Neural cell (in vitro differentiated cells): ENCODE measurements around the gene PRKD1. TPM values are rescaled to one million over a fixed set of nuclear protein-coding genes. Genes with fewer than 3 reads are reported as not detected.

Experiments
- H2AFZ ChIP-seq: fragments of 200-600, 300-800 bp; sonication (generic), shearing (Covaris generic); 2 replicates; pipeline ENCODE4 v1.6.0; 2014; ENCODE audit warnings: low read depth, mild to moderate bottlenecking, antibody characterized with exemption, low read length, moderate library complexity
- H3F3A ChIP-seq: fragments of 200-600 bp; shearing (Covaris generic); 2 replicates; pipeline ENCODE4 v1.6.1; 2016; ENCODE audit warnings: mild to moderate bottlenecking, moderate library complexity, mixed read lengths, antibody characterized with exemption, low read length; ENCODE audit not compliant: insufficient read depth, poor library complexity, severe bottlenecking
- H3K27ac ChIP-seq: fragments of 200-600, 300-800 bp; sonication (generic), shearing (Covaris generic); 2 replicates; pipeline ENCODE4 v1.5.1; 2014; ENCODE audit warnings: mild to moderate bottlenecking, low read length, moderate library complexity
- H3K27me3 ChIP-seq: fragments of 300-800, 200-600 bp; sonication (generic), shearing (Covaris generic); 2 replicates; pipeline ENCODE4 v1.6.0; 2014; ENCODE audit warnings: mild to moderate bottlenecking, low read depth, low read length, moderate library complexity; ENCODE audit not compliant: insufficient read depth
- H3K36me3 ChIP-seq: fragments of 300-800, 200-600 bp; sonication (generic), shearing (Covaris generic); 2 replicates; pipeline ENCODE4 v1.5.1; 2014; ENCODE audit warnings: mild to moderate bottlenecking, antibody characterized with exemption, low read length, moderate library complexity; ENCODE audit not compliant: insufficient read depth
- H3K4me2 ChIP-seq: fragments of 300-800, 200-600 bp; sonication (generic), shearing (Covaris generic); 2 replicates; pipeline ENCODE4 v1.6.0; 2014; ENCODE audit warnings: mild to moderate bottlenecking, low read length
- H3K4me3 ChIP-seq: fragments of 300-800, 200-600 bp; sonication (generic), shearing (Covaris generic); 2 replicates; pipeline ENCODE4 v1.5.1; 2014; ENCODE audit warnings: mild to moderate bottlenecking, low read length, moderate library complexity
- H3K79me2 ChIP-seq: fragments of 200-600 bp; shearing (Covaris generic); replicated peaks from 2 replicates; pipeline ENCODE4 v1.6.0; 2014; ENCODE audit warnings: mild to moderate bottlenecking, low read length, moderate library complexity; ENCODE audit not compliant: insufficient read depth
- H3K9ac ChIP-seq: fragments of 300-800, 200-600 bp; sonication (generic), shearing (Covaris generic); 2 replicates; pipeline ENCODE4 v1.6.1; 2016; ENCODE audit warnings: mild to moderate bottlenecking, low read length, mixed read lengths
- H3K9me2 ChIP-seq: fragments of 200-600 bp; shearing (Covaris generic); 2 replicates; pipeline ENCODE4 v1.6.1; 2016; ENCODE audit warnings: mild to moderate bottlenecking, low read length, mixed read lengths; ENCODE audit not compliant: insufficient read depth
- H3K9me3 ChIP-seq: fragments of 200-600, 300-800 bp; sonication (generic), shearing (Covaris generic); 2 replicates; pipeline ENCODE4 v1.6.1; 2016; ENCODE audit warnings: mild to moderate bottlenecking, mixed run types, low read length, moderate library complexity, mixed read lengths
- H4K20me1 ChIP-seq: fragments of 200-600 bp; shearing (Covaris generic); 2 replicates; pipeline ENCODE4 v1.6.1; 2016; ENCODE audit warnings: mild to moderate bottlenecking, mixed run types; ENCODE audit not compliant: insufficient read depth
- CTCF ChIP-seq: fragments of 450-650 bp; IDR thresholded peaks from 2 replicates; pipeline ENCODE4 v1.5.1; 2014; ENCODE audit warnings: antibody characterized with exemption, mild to moderate bottlenecking, moderate library complexity; ENCODE audit not compliant: poor library complexity, severe bottlenecking
- EP300 ChIP-seq: fragments of 450-650 bp; conservative IDR thresholded peaks from 2 replicates; pipeline ENCODE4 v1.6.1; 2014; ENCODE audit warnings: antibody characterized with exemption, mild to moderate bottlenecking, moderate library complexity; ENCODE audit not compliant: poor library complexity, severe bottlenecking
- EZH2 ChIP-seq: fragments of 200-600, 300-800 bp; shearing (Covaris generic), sonication (generic); IDR thresholded peaks from 2 replicates; pipeline ENCODE4 v1.6.1; 2014; ENCODE audit warnings: antibody characterized with exemption, low read length, borderline replicate concordance, mild to moderate bottlenecking; ENCODE audit not compliant: insufficient read depth, poor library complexity, severe bottlenecking
- MXI1 ChIP-seq: fragments of 450-650 bp; conservative IDR thresholded peaks from 2 replicates; pipeline ENCODE4 v1.6.1; 2014; ENCODE audit warnings: antibody characterized with exemption, mild to moderate bottlenecking; ENCODE audit not compliant: poor library complexity, severe bottlenecking
- POLR2AphosphoS5 ChIP-seq: IDR thresholded peaks from 2 replicates; pipeline ENCODE4 v1.6.1; 2012
- RAD21 ChIP-seq: fragments of 450-650 bp; conservative IDR thresholded peaks from 2 replicates; pipeline ENCODE4 v1.6.1; 2014; ENCODE audit warnings: antibody characterized with exemption, mild to moderate bottlenecking, moderate library complexity
- REST ChIP-seq: IDR thresholded peaks from 2 replicates; pipeline ENCODE4 v1.6.1; 2012; ENCODE audit warnings: borderline replicate concordance
- SMC3 ChIP-seq: fragments of 450-650 bp; conservative IDR thresholded peaks from 2 replicates; pipeline ENCODE4 v1.6.1; 2014; ENCODE audit warnings: antibody characterized with exemption, mild to moderate bottlenecking, moderate library complexity; ENCODE audit not compliant: poor library complexity
- TAF1 ChIP-seq: IDR thresholded peaks from 2 replicates; pipeline ENCODE4 v1.6.1; 2012; ENCODE audit warnings: low read depth
- polyA plus RNA-seq: library from polyadenylated mRNA; depleted of rRNA; stranded (reverse); fragments of >200 nt; gene quantifications from 2 replicates; pipeline ENCODE4 v1.2.3, GENCODE V29; 2014

The PRKD1 gene
- polyA plus RNA-seq, 1 donor from 2014 or later, result 9.6 TPM

- Histone ChIP-seq H3K27me3 (no peaks in the 10 kb centered on the region), H2AFZ (no peak overlapping the region), H3F3A (no peaks in the 10 kb centered on the region), H4K20me1 (no peaks in the 10 kb centered on the region), H3K27ac (no peak overlapping the region), H3K4me3 (no peak overlapping the region), H3K9me3 (no peaks in the 10 kb centered on the region), H3K79me2 (peaks cover 8% of the 10 kb centered on the region), H3K9me2 (no peaks in the 10 kb centered on the region), H3K9ac (no peak overlapping the region), H3K36me3 (no peaks in the 10 kb centered on the region), H3K4me2 (no peak overlapping the region)
- TF ChIP-seq EZH2, result no peak
- no peak for TF ChIP-seq CTCF
- no peak for TF ChIP-seq POLR2AphosphoS5
- no peak for TF ChIP-seq SMC3
- no peak for TF ChIP-seq EP300
- no peak for TF ChIP-seq REST
- no peak for TF ChIP-seq RAD21
- no peak for TF ChIP-seq MXI1
- TF ChIP-seq TAF1, result no peak
Observed at GRCh38 chr14:29893989-29894388, 33.7 kb downstream of the PRKD1 start.

- no peak overlapping the region for H3K9ac ChIP-seq
- no peaks in the 10 kb centered on the region for H3K9me2 ChIP-seq
- H3F3A ChIP-seq, result no peaks in the 10 kb centered on the region
- no peak overlapping the region for H3K27ac ChIP-seq
- no peak overlapping the region for H3K4me3 ChIP-seq
- H3K4me2 ChIP-seq, result no peak overlapping the region
- no peaks in the 10 kb centered on the region for H3K27me3 ChIP-seq
- TF ChIP-seq EZH2, result no peak
- TF ChIP-seq RAD21, result no peak
- no peak for TF ChIP-seq TAF1
- TF ChIP-seq REST, result no peak
- TF ChIP-seq EP300, result no peak
- no peak for TF ChIP-seq MXI1
- no peak for TF ChIP-seq POLR2AphosphoS5
- H3K9me3 ChIP-seq, result no peaks in the 10 kb centered on the region
- no peak overlapping the region for H2AFZ ChIP-seq
- no peaks in the 10 kb centered on the region for H3K36me3 ChIP-seq
- no peaks in the 10 kb centered on the region for H3K79me2 ChIP-seq
- H4K20me1 ChIP-seq, result no peaks in the 10 kb centered on the region
Observed at GRCh38 chr14:29892327-29892726, 35.3 kb downstream of the PRKD1 start.
